Upper lobe of left lung (tissue), 4 donors: Measurements from ENCODE around the gene TJP2.

Experiments used
- POLR2AphosphoS5 ChIP-seq, 2 donors: sonication (generic); formaldehyde crosslinking; IDR thresholded peaks; one replicate each; pipeline ENCODE4 v1.5.1; 2017; ENCODE audit warnings: antibody characterized with exemption in 2 of 2
- TF ChIP-seq, protein P1 (sequence below), 6 experiments: fragments of 450-650 bp in 4 of 6; fragments of 200-600 bp in 2 of 6; sonication (generic) in 2 of 6; IDR thresholded peaks; one replicate each; pipeline ENCODE4 v1.5.1; 2016 to 2019; ENCODE audit warnings: antibody characterized with exemption in 6 of 6

DNA sequence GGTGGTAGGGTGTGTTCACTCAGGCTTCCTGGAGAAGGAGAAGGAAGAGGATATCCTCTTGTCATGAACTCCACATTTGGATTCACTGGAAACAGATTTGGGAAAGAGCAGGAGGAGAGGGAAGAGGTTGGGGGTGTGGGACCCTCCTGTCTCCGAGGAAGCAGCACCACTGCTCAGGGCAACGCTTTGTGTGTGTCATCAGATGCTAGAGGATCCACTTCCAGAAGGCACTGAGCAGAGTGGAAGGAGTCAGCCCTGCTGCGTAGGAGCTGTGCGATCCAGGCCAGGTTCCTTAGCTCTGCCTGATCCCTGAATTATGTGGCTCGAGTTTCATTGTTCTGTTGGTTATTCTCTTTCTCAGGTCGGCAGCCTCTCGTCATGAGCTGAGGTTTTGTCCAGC lies 37.3 kb upstream of the TJP2 start:
- TF ChIP-seq, protein P1, sequence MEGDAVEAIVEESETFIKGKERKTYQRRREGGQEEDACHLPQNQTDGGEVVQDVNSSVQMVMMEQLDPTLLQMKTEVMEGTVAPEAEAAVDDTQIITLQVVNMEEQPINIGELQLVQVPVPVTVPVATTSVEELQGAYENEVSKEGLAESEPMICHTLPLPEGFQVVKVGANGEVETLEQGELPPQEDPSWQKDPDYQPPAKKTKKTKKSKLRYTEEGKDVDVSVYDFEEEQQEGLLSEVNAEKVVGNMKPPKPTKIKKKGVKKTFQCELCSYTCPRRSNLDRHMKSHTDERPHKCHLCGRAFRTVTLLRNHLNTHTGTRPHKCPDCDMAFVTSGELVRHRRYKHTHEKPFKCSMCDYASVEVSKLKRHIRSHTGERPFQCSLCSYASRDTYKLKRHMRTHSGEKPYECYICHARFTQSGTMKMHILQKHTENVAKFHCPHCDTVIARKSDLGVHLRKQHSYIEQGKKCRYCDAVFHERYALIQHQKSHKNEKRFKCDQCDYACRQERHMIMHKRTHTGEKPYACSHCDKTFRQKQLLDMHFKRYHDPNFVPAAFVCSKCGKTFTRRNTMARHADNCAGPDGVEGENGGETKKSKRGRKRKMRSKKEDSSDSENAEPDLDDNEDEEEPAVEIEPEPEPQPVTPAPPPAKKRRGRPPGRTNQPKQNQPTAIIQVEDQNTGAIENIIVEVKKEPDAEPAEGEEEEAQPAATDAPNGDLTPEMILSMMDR (IDR thresholded peaks at IDR 0.05), result no peak
- no peak for TF ChIP-seq POLR2AphosphoS5 (IDR thresholded peaks at IDR 0.05)
